ENCODE data around the gene ANGPTL7.
"Not testable (repeated sequence)": the region's sequence is repeated elsewhere in the genome, so short reads cannot be mapped to it uniquely, and the experiment has no call there.

The ANGPTL7 gene

DNA sequence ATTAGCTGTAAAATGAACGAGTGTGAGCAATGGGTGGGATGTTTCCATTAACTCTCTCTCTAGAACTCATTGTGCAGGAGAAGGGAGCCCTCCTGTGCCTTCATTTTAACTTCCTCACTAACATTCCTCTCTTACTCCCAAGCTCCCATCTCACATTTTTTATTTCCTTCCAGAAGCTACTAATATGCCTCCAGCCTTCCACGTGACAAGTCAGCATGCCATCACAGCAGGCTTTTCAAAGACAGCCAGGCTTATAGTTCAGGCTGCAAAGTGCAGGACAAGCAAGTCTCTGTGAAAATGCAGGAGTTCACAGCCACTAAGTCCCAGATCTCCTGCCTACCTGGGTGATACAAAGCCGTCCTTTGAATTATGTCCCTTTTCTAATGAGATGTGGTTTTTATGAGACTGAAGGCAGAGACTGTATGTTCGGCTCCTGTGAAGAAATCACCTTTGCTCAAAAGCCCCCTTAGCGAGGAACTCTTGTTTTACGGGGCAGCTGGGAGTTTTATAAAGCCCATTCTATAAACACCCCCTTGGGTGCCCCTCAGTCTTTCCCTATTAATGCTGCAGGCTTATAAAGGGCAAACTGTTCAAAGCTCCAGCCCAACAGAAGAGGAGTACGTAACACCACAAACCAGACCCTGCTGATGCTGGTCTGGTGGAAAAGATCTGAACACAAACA lies 14.8 kb upstream of the ANGPTL7 start:
- no peak for DNase-seq

DNA sequence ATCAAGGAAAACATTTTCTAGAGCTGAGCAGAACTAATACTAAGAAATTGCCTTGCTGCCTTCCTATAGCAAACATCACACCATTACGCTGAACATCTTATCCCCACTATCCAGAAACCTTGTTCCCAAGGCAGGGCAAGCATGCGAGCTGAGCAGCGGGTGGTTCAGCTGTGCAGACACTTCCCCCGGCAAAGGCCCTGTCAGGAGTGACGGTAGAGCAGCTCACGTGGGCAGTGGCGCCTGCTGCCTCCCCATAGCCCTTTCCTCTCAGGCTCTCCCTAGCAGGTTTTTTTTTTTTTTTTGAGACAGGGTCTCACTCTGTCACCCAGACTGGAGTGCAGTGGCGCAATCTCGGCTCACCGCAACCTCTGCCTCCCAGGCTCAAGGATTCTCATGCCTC lies 13.7 kb upstream of the ANGPTL7 start:
- DNase-seq: no peak

DNA sequence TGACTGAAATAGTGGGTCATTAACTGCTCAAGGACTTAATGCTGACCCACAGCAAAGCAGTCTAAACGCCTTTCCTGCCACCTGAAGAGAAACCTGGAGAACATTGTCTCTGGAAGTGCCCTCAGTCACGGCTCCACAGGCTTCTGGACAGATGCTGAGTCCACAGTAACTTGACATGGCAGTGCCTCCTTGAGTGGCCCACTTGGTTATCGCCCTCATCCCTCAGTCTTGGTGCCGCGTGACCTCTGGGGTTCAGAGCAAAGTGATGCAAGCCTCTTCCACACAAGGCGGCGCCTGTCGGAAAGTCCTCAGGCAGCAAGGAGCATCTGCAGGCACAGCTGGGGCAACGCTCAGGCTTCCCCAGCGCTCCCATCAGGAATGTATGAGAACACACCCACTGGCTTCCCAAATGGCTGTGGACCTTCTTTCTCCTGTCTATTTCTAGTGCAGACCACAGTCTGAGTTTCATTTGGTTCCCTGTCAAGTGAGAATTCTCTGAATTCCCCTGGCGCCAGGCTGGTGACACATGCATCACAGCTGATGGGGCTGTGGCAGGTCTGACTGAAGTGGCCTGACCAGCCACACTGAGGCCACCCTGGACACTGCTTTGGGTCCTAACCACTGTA lies 13.0 kb upstream of the ANGPTL7 start:
- DNase-seq: no peak

DNA sequence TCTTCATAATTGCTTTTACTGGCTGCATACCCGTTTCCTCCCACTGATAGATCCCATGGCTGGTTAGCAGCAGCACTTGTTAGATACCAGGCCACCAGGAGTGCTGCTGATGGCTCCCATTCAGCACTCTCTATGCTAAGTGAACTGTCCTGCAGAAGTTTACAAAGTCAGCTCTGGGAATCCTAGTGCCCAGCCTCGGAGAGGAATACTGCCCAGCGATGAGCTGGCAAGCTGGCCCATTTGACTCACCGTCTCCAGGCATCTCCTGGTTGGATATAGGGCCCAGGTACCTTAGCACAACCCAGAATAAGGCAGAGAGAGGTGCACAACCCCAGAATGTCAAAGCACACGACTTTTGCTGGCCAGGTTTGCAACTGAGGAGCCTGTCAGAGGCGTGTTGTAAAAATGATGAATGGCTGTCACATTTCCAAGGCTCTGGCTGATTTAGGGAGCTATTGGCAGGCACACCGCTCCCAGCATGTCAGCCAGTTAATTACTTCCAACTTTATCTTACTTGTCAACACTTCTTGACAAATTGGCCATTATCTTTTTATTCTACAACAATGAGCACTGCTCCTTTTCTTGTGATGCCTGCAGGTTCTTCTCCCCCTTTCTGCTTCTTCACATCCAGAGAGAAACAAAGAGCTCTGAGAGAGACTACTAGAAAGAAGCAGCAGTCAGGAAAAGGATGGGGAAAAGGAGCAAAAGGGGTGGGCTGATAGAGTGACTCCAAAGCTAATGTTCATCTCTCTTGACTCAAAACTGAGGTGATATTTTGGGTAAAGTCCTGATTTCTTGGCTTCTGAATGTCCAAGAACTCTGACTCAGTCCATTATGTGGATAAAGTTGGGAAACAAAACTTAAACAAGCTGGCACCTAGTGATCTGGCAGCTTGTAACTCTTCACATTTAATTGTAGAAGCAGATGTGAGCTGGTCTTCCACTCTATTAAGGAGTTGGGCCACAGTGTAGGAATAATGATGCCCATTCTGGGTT lies 10.8 kb upstream of the ANGPTL7 start:
- DNase-seq: no peak

DNA sequence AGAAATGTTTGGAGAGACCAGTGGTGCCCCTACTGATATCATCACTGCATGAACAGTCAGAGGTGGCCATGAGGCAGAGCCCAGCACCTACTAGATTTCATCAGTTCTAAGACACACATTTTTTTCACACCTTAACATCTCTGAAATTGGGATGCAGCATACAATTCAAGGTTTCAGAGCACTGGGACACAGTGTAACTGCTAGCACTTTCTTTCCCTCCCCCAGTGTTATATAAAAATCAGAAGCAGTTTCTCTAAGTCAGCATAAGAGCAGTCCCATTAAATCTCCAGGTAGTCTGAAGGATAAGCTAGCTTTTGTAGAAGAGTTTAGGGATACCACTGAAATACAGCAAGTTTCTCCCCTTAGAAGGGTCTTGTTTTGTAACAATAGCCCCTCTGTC lies 10.0 kb upstream of the ANGPTL7 start:
- no peak for DNase-seq

DNA sequence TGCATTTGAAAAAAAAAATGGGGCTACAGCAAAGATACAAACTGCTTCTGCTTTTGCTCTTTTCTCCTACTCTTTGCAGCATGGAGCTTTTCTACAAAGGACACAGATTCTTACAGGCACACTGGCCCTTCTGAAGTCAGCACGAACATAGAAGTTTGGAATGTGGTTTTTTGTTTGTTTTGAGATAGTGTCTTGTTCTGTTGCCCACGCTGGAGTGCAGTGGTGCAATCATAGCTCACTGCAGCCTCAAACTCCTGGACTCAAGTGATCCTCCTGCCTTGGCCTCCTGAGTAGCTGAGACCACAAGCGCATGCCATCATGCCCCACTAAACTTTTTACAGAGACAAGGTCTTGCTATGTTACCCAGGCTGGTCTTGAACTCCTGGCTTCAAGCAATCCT lies 9.4 kb upstream of the ANGPTL7 start:
- DNase-seq: not testable (repeated sequence)

DNA sequence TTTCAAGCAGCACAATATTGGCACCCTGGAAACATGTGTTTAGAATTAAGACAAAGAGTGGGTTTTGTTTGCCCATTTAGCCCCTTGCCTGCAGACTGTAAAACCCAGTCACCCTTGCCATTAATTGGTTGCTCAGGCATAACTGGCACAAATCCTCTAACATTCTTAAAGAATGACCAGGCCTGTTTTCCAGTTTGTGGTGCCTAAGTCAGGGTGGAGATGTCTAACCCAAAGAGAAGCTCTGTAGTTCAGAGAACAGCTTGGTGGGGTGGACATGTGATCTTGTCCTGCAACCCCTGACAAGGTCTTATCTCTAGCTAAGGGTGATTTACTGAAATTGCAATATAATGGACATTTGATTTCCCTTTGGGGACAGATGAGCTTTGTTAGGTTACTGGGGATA lies 8.8 kb upstream of the ANGPTL7 start:
- DNase-seq: no peak

DNA sequence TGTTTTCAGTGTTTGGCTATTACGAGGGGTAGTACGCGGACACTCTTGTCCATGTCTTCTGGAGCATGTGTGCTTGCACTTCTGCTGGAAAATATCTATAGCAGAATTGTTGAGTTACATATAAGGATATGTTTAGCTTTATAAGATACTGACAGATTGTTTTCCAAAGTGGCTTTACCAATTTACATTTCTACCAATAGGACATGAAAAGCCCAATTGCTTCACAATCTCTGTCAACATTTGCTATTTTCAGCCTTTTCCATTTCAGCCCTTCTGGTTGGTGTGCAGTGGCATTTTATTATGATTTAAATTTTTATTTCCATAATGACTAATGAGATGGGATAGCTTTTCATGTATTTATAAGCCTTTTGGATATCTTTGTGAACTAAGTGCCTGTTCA lies 6.3 kb upstream of the ANGPTL7 start:
- DNase-seq: no peak

DNA sequence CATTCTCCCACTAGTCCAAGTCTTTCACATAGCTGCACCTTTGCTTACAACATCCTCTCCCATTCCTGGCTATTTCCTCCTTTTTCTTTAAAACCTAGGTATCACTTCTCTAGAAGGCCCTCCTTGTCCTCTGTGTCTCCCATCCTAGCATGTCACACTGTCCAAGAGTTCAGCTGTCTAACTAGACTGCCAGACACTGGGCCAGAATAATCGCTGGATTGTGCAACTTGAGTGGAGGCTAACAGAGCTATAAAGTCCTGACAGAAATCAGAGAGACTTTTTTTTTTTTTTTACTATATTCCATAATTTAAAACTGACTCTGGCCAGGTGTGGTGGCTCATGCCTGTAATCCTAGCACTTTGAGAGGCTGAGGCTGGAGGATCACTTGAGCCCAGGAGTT lies 4.2 kb upstream of the ANGPTL7 start:
- no peak for DNase-seq

DNA sequence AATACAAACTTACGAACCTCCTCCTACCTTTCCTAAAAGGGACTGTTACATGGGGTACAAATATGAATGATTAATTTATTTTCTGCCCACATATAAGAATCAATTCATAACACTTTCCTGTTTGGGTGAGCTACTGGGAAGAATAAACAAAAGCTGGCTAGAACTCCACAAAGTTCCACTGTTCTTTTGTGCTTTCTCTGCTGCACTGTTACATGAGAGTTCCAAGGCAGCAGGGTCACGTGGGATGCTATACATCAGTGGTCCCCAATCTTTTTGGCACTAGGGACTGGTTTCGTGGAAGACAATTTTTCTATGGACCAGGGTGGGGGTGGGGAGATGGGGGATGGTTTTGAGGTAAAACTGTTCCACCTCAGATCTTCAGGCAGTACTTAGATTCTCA lies 2.2 kb upstream of the ANGPTL7 start:
- DNase-seq: no peak

DNA sequence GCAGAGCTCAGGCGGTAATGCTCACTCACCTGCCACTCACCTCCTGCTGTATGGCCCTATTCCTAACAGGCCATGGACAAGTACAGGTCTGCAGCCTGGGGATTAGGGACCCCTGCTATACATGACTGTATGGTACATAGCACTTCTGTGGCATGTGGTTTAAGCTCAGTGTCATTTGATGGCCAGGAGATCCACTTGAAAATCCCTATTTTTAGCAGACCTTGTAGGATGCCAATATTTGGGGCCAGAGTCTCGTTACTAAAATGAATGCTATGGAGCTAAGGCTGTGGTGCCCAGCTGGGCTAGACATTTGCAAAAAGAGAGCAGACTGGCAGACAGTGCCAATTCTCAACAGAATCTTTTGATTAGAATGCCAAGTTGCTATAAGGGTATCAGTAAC lies 1.7 kb upstream of the ANGPTL7 start:
- DNase-seq: no peak

DNA sequence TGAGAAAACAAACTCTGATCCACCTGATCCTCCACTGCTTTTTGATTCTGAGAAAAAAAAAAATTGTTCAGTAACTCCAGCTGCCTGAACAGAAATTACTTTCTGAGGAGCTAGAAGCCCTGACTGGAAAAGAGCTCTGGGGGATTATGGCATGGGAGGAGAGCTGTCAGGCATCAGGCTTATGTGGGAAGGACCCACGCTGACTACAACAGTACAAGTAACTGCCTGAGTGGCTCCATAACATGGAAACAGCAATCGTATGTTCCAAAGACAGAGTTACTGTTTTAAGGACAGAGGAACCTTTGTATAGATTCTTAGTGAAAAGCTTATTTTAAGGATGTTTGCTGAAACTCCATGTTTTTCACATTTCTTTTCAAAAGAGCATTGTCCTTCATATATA lies 1.2 kb upstream of the ANGPTL7 start:
- DNase-seq: no peak

DNA sequence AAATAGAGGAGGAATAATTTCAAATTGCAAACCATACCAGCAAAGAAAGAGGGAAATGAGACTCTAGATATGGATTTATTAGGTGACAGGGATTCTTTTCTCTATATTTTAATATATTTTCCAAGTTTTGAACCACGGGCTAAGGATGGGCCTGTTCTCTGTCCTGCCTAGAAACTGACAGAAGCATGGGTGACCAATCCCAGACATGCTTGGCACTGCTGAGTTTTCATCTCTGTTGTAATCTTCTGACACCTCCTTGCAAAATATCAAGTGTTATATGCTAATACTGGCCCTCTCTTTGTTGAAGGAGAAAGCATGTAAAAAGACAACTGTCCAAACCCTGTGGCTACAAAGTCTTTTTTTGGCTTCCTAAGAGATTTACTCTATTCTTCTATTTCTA lies 774 bp upstream of the ANGPTL7 start:
- no peak for DNase-seq

DNA sequence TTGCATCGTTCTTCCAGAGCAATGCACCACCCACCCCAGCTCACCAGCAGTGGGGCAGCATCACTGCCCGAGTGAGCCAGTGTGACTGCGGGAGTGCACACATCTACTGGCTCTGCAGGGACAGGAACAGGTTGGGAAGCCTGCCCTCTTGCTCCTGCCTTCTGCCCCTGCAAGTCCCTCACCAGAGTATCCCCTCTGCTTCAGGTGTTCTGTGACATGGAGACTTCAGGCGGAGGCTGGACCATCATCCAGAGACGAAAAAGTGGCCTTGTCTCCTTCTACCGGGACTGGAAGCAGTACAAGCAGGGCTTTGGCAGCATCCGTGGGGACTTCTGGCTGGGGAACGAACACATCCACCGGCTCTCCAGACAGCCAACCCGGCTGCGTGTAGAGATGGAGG lies 4.2 kb downstream of the ANGPTL7 start:
- DNase-seq: no peak

DNA sequence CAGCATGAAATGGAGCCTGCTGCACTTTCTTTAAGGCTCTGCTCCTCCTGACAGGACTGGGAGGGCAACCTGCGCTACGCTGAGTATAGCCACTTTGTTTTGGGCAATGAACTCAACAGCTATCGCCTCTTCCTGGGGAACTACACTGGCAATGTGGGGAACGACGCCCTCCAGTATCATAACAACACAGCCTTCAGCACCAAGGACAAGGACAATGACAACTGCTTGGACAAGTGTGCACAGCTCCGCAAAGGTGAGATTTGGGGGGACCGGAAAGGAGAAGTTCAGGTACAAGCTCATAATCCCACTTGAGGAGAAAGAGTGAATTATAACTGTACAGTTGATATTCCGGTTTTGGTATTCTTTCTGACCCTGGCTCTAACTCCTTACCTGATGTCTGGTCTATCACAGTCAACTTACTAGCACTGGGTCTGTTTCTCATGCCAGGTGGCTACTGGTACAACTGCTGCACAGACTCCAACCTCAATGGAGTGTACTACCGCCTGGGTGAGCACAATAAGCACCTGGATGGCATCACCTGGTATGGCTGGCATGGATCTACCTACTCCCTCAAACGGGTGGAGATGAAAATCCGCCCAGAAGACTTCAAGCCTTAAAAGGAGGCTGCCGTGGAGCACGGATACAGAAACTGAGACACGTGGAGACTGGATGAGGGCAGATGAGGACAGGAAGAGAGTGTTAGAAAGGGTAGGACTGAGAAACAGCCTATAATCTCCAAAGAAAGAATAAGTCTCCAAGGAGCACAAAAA lies 5.4 kb downstream of the ANGPTL7 start:
- DNase-seq: no peak

DNA sequence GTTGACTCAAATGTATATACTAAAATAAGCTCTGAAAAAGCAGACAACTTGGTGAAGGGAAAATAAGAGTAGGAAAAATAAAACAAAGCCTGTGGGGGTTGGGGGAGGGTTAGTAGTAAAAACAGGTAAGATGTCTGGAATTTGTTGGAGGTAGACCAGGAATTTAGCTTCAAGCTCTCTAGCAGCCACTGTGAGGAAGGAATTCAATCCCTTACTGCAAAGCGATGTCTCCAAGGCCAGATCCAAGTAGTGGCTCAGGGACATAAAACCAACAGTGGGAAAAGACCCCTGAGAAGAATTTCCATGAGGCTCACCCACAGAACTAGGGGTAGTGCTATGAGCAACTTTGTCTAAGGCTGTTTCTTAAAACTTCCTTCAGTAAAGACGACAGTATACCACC lies 7.8 kb downstream of the ANGPTL7 start:
- no peak for DNase-seq

DNA sequence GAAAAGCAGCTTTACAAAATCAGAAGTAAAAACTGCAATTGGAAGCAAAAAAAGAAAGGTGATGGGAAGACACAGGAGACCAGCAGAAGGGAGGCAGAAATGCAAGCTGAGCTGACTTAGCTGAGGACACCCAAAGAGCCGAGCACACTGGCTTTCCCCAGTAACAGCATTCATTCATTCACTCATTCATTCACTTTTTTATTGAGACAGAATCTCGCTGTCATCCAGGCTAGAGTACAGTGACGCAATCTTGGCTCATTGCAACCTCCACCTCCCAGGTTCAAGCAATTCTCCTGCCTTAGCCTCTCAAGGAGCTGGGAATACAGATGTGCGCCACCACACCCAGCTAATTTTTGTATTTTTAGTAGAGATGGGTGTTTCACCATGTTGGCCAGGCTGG lies 8.2 kb downstream of the ANGPTL7 start:
- DNase-seq: no peak

DNA sequence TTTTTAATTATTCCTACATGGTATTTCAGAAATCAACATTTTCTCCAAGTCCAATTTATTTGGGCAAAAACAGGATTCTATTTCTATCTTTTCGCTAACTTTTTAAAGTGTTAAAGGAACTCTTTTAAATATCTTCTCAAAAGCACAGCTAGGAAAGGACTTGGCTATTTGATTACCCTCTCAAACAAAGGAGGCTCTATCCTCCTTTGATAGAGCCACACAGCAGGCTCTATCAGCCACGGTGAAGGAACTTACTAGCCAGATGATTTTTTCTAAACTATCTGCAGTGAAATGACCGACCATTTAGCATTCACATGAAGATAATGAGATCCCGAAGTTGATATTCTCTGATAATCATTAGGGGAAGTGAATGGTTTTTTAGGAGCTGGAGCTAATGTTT lies 9.1 kb downstream of the ANGPTL7 start:
- no peak for DNase-seq

DNA sequence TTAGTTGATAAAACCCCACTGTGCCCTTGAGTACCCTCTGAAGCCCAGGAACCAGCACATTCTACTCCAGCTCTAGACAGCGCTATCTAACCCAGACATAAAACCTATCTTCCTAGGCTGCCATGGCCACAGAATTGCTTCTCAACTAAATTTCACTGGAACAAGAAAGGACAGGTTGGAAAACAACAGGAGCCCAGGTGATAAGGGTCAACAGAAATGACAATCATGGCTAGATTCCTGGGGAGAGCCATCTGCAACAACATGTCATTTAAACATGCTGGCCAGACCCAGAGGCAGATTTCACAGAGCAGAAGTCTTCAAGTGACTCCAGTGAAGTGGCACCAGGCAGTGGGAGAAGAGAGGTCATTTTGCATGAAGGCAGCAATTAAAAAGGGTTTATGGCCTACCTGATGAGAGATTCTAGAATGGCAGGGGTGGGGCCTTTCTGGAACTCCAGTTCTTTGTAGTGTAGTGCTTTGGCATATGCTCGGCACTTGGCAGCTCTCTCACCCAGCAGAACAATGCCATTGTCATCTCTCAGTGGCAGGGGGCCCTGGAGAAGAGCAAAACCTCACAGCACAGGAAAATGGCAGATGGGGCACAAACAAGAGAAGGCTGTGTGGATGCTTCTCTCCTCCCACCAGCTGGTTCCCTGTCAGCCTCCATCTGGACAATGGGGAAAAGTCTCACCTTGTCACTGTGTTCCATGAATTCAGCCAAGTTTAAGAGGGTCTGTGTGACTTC lies 9.9 kb downstream of the ANGPTL7 start:
- DNase-seq: no peak

DNA sequence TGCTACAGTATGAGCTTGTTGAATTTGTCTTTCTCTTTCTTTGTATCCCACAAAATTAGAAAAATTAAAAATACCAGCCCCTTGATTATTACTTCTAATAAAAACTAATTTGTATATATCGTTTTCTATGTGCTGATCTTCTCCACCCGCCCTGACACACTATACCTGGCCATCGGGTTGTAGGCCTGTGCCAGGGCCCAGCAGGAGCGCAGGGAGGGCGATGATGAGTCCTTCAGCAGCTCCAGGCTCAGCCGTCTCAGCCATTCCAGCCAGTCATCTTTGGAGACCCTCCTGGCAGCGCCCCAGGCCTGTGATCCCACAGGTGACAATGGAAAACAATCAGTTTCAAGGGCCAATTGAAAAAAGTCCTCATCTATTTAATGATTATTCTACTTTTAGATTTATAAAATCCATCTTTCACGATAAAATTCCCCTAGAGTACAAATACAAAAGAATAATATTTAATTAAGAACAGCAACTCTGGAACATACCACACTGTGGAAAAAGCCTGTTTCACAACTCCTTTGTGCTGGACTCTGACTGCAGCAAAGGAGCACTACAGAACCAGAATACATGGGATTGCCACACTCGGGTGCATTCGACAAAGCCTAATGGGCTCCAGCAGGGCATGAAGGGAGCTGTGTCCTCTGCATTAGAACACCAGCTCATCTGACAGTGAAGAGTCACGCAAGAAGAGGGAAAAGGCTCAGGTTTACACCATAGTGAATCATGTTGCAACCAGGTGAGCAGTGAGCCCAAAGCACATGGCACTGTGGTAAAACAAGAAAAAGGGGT lies 15.4 kb downstream of the ANGPTL7 start:
- DNase-seq: no peak

DNA sequence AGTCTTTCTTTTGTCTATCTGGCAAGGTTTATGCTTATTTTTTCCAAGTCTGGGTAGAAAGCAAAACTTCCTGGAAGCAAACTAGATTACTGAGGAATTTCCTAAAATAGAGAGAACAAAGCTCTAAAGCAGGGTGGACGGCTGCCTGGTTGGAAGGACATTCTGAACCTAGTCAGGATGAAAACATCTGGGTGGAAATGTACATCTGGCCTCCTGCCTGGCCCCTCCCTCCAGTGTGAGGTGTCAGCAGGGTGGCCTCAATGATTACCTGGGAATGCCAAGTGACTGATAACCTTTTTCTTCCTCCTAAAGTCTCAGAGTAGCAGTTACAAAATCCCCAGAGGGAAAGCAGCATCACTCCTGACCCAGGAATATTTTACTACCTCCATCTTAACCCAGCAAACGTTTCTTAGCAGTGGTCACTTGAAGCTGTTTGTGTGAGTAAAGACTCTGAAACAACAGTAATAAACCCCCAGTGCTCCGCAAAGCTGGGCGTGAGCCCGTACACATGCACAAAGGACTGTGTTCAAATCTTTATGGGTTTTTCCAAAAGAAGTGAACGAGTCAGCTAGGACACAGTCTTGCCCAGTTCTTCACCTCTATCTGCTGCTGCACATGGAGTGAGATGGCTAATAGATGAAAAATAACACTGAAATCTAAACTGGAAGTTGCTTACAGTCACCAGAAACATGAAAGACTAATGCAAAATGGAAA lies 18.9 kb downstream of the ANGPTL7 start:
- no peak for DNase-seq

Data from CD4-positive, alpha-beta T cell treated with Interleukin-15 for 1 hour (primary cell).